Measurements from ENCODE around the gene PCK2.

DNA sequence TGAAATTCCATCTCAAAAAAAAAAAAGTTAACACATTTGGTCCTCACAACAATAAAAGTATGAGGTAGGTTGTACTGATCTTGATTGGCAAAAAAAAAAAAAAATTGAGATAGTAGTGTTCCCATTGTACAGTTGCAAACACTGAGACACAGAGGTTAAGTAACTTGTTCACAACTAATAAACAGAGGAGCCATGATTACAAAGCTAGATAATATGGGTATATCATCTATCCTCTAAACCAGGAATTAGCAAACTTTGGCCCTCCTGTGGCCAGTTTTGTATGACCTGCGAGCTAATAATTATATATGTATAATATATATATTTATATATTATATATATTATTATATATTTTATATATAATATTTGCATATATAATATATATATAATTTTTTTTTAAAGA lies 39.6 kb downstream of the PCK2 start:
- TF ChIP-seq, protein P1, sequence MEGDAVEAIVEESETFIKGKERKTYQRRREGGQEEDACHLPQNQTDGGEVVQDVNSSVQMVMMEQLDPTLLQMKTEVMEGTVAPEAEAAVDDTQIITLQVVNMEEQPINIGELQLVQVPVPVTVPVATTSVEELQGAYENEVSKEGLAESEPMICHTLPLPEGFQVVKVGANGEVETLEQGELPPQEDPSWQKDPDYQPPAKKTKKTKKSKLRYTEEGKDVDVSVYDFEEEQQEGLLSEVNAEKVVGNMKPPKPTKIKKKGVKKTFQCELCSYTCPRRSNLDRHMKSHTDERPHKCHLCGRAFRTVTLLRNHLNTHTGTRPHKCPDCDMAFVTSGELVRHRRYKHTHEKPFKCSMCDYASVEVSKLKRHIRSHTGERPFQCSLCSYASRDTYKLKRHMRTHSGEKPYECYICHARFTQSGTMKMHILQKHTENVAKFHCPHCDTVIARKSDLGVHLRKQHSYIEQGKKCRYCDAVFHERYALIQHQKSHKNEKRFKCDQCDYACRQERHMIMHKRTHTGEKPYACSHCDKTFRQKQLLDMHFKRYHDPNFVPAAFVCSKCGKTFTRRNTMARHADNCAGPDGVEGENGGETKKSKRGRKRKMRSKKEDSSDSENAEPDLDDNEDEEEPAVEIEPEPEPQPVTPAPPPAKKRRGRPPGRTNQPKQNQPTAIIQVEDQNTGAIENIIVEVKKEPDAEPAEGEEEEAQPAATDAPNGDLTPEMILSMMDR (IDR thresholded peaks at IDR 0.05) = no peak
- TF ChIP-seq POLR2A (IDR thresholded peaks at IDR 0.05) = no peak

All from adrenal gland (tissue), 5 donors.